ENCODE data around the gene EXT2. TPM values are rescaled to one million over a fixed set of nuclear protein-coding genes. Genes with fewer than 3 reads are reported as not detected.

The EXT2 gene
- total RNA-seq (2014; rRNA removed; shearing (Covaris generic)): 172 and 259 TPM in 2 replicates

DNA sequence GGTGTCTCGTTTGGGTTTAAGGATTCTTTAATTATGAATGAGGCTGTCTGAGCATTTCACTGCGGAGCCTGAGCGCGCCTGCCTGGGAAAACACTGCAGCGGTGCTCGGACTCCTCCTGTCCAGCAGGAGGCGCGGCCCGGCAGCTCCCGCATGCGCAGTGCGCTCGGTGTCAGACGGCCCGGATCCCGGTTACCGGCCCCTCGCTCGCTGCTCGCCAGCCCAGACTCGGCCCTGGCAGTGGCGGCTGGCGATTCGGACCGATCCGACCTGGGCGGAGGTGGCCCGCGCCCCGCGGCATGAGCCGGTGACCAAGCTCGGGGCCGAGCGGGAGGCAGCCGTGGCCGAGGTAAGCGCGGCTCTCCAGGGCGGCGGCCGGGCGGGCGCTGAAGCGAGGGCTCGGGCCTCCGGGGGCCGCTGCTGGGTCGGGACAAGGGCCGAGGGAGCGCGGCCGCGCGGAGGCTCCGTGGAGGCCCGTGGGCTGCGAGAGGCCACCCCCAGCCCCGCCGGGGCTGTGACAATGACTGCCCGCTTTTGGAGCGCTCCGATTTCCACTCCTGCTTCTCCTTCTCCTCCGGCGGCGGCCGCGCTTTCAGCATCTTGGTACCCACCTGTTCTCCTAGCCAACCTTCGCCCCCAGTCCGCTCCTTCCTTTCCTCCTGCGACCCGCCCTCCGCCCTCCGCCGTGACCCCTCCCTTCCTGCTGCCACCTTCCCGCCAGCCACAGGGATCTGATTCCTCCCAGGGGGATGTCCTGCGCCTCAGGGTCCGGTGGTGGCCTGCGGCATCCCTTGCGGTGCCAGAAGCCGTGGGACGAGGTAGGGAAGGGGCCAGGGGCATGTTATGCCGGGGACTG lies at the start of gene EXT2:
EXT2 (plus strand) TSS at position 173 of the 854 bp plus-strand sequence. CDS start 12,035 bp downstream, outside the sequence.
- DNase-seq (ENCODE audit: low read depth): peak; percentile 77

DNA sequence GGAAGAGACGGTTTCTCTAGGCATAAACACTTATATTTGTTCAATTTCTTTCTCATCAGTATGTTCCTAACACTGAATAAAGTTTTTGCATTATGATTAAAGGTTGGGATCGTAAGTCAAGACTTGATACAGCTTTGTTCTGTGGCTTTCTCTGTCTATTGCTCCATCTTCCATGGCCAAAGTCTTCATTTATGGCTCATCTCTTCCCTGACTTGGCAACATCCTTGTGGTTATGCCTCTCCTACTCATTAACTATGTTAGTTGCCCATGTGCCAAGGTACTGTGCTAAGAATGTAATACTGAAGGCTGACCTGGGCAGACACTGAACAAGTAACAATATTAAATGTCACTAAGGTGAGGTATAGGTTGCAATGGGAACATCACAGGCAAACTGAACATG lies 49.3 kb upstream of the EXT2 start:
- DNase-seq (ENCODE audit: low read depth): no peak

DNA sequence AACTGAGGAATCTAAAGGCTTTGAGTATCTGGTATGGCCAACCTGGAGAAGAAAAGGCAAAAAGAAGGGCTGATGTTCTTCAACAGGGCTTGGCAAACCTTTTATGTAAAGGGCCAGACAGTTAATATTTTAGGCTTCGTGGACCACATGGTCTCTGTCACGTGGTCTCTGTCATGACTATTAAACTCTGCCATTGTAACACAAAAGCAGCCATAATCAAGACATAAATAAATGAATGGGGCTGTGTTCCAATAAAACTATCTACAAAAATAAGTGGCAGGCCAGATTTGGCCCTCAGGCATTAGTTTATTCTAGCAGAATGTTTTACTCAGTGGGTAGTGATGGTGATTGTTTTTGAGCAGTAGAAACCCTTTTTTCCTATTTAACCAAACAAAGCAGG lies 48.2 kb upstream of the EXT2 start:
- DNase-seq (ENCODE audit: low read depth): no peak

DNA sequence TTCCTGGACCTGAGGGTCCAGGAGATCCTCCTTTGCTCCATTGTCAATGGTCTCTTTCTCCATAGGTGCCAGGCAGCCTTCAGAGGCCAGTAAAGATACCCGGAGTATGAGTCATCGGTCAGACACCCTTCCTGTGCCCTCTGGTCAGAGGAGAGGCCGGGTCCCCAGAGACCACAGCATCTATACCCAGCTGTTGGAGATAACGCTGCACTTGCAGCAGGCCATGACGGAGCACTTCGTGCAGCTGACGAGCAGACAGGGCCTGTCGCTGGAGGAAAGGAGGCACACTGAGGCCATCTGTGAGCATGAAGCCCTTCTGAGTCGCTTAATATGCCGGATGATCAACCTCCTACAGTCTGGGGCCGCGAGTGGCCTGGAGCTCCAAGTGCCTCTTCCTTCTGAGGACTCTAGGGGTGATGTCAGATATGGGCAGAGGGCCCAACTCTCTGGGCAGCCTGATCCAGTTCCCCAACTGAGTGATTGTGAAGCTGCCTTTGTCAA lies 47.5 kb upstream of the EXT2 start, which contains the start of gene ACCSL:
ACCSL (plus strand) TSS at position 51 of the 501 bp plus-strand sequence; CDS start at position 107, 56 bp downstream.
- peak; percentile 30 for DNase-seq (ENCODE audit: low read depth)

DNA sequence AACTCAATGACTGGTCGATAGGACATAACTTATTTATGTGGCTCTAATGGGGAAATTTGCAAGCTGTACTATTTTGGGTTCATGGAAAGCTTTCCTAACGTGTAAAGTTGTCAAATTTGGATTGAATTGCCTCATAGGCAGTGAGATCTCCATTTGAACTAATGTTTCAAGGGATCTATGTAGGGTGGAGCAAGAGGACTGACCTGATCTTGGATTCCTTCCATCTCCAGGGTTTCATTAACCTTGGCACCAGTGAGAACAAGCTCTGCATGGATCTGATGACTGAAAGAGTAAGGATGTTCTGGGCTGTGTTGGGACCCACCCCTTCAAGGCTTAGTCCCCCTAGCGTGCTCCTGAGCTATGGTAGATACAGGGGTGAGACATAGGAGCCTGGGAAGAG lies 45.6 kb upstream of the EXT2 start:
- no peak for DNase-seq (ENCODE audit: low read depth)

DNA sequence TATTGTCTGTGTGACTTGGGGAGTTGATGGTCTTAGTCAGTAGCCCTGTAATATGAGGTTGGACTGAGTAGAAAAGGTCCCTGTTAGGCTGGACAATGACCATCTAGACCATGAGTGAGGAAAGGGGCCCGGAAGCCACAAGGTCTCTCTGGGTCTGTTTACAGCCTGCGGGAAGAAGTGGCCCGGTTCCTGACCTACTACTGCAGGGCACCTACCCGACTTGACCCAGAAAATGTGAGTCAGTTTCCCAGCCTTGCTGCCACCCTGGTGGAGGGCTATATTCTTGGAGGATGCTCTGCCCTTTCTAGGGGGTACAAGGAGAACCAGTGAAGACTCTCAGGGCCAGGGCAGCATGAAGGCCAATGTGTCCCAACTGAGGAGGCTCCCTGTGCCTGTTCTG lies 44.3 kb upstream of the EXT2 start:
- no peak for DNase-seq (ENCODE audit: low read depth)

DNA sequence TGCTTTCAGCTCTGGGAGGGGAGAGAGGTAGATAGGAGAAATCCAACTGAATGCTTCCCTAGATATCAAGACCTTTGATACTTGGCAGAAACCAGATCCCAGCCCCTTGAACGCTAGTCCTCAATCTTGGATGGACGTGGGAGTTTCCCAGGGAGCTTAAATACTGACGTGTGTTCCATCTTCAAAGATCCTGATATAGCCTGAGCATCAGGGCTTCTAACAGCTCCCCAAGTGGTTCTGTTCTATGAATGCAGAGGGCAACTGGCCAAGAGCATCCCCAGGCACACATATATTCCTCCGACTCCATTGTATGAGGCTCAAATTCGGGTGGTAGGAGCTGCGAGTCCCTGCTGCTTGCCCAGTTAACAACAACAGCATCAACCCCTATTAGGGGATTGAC lies 38.1 kb upstream of the EXT2 start:
- no peak for DNase-seq (ENCODE audit: low read depth)

DNA sequence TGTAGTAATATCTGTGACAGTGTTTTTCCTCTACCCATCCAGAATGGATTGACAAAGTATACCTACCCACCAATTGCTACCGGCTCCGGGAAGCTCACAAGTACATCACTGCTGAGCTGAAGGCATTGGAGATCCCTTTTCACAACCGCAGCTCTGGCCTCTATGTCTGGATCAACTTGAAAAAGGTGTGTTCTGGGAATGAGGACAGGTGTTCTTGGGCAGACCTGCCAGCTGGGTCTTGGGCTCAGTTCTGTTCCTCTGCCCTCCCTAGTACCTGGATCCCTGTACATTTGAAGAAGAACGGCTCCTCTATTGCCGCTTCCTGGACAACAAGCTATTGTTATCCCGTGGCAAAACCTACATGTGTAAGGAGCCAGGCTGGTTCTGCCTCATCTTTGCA lies 37.2 kb upstream of the EXT2 start:
- DNase-seq (ENCODE audit: low read depth): no peak

DNA sequence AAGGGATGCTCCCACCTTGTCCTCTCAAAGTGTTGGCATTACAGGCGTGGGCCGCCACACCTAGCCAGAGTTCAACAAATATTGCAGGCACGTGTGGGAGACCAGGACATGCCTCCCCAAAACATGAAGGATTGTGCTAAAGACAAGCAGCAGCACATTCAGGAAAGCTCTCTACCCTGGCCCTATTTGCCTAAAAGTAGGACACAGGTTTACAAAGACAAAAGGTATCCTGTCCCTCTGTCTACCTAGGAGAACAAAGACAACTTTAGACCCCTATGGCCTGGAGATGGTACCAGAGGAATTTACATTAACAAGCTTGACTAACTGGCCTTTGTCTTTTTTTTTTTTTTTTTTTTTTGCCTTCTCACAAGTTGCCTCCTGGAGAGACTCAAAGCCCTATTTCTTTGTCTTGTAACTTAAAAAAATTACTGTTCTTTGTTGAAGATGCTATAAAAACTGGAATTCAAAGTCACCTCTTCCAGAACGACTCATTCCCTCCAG lies 30.3 kb upstream of the EXT2 start:
- peak; percentile 5 for DNase-seq (ENCODE audit: low read depth)

DNA sequence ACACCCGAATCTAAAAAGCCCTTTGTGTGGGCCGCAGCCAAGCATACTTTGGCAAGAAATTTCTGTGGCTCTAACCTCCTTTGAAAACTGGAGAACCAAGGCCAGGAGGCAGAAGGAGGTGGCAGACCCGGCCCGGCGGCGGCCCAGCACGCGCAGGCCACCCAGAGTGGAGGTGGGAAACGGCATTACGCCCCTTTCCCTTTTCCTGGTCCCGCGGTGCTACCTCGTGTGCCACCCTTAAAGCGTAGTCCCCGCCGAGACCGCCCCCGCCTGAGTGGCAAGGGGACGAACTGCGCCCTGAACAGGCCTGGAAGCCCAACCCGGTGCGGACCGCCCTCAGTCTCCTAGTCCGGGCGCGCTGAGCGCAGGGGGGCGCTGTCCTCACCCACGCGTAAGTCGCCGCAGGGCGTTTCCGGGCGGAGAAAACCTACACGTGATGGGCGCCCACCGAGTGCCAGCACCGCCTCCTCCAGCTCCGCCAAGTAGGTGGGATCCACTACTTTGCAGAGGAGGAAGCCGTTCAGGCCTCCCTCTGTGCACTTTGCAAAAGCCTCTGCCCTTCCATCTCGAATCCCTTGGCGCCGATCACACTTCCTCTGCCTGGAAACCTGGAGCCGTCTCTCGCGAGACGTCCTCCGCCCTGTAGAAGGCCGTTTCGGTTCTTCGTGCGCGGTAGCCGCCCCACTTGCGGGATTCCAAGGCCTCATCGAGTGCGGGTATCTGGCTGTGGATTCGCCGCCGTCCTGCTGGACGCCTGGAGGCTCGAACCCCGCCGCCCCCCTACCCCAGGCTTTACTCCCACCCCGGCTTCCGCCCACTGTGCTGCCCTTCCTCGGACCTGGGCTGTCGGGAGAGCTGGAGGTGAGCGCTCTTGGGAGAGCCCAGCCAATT lies 29.4 kb upstream of the EXT2 start, which contains the start of gene ACCS:
ACCS (plus strand) TSS at position 430 of the 891 bp plus-strand sequence. CDS start 1,358 bp downstream, outside the sequence.
- DNase-seq (ENCODE audit: low read depth): peak; percentile 89

DNA sequence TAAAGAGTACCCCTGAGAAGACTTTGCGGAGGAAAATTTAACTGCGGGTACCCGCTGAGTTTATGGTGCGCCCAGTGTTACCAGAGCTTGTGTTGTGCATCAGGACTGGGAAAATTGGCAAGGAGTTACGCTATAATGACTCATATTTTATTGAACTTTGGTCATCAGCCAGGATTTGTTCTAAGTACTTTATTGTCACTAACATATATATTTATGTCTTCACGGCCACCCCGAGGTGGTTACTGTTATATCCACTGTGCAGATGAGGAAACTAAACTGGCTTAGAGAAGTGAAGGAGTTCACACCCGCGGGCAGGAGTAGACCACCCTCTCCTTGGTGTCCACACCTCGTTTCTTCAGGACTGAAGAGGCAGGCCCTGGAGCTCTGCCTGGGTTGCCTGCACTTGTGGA lies 28.7 kb upstream of the EXT2 start:
- peak; percentile 76 for DNase-seq (ENCODE audit: low read depth)

DNA sequence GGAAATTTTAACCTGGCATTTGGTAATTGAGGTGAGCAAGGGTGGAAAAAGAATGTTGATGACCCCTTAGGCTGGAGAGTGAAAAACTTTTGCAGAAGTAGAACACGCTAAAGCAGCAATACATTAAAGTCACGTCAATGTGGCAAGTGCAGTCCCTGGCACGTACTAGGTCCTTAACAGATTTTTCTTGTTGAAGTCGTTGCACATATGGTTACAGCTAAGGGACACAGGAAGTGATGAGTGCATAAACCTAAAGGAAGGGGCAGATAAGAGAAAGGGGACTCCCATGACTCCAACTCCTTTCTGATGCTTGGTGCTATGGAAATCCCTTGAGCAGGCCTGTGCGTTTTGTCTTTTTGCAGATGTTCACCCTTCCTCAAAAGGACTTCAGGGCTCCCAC lies 28.2 kb upstream of the EXT2 start:
- DNase-seq (ENCODE audit: low read depth): no peak

DNA sequence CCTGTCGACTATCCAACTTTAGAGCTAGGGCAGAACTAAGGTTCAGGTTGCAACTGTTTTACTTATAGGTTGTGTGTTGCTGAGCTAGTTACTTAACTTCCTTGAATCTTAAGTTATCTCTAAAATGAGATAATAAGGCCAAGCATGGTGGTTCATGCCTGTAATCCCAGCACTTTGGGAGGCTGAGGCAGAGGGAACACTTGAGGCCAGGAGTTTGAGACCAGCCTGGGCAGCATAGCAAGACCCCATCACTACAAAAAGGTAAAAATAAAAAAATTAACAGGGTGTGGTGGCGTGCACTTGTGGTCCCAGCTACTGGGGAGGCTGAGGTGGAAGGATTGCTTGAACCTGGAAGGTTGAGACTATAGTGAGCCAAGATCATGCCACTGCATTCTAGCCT lies 27.3 kb upstream of the EXT2 start:
- DNase-seq (ENCODE audit: low read depth): no peak

DNA sequence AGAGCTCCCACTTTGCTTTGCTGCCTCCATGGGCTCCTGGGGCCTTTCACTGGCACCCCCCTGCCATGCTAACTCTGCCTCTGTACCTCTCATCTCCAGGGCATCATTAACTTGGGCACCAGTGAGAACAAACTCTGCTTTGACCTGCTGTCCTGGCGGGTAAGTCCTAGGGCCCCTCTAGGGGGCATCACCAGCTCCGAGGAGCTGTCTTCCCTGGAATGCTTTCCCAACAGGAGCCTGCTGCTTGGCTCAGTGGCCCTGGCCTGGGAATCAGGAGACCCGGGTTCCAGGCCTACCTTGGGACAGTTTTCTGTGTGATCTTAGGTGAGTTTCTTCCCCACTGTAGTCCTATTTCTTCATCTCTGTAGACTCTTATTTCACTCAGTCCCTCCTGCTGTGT lies 24.3 kb upstream of the EXT2 start:
- DNase-seq (ENCODE audit: low read depth): no peak

DNA sequence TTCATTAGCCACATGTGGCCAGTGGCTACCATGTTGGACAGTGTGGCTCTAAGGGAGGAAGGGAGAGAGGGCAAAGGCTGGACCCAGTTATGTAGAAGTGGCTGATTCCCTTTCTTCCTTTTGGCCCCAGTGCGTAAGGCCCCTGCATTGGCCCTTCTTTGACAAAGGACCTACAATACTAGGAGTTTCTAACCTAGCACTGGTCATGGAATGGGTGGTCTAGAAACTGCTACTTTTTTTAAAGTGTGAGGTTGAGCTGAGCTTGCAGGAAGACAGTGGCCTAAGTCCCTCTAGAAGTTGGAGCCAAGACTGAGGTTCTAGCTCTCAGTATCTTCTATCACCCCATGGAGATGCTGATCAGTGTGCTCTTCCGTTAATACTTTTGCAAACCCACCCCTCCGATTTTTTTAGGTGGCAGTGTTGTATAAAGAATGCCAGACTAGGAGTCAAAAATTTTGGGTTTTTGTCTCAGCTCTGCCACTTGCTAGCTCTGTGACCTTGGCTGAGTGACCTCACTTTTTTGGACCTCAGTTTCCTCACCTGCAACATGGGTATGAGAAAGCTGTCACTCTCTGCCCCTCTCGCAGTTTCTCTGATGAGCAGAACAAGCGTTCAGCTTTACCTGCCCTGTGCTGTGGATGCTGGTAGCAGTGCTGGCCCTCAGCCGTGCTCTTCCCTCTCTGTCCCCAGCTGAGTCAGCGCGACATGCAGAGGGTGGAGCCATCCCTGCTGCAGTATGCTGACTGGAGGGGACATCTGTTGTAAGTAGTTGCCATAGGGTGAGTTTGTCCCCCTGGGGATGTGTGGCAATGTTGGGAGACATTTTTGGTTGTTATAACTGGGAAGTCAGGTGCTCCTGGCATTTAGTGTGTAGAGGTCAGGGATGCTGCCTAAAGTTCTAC lies 22.5 kb upstream of the EXT2 start:
- DNase-seq (ENCODE audit: low read depth): no peak

DNA sequence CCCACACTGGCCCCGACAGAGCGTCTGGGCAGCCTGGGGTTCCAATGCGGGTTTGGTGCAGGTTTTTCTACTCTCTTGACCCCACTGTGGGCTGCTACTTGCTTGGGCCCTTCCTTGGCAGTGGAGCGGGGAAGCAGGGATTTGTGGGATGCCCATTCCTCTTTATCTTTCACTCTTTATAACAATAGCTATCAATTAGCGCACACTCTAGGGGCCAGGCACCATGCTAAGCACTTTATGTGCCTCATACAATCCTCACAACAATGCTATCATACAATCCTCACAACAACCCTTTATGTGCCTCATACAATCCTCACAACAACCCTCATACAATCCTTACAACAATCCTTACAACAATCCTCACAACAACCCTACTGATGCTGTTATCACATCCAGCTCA lies 16.7 kb upstream of the EXT2 start:
- DNase-seq (ENCODE audit: low read depth): no peak

DNA sequence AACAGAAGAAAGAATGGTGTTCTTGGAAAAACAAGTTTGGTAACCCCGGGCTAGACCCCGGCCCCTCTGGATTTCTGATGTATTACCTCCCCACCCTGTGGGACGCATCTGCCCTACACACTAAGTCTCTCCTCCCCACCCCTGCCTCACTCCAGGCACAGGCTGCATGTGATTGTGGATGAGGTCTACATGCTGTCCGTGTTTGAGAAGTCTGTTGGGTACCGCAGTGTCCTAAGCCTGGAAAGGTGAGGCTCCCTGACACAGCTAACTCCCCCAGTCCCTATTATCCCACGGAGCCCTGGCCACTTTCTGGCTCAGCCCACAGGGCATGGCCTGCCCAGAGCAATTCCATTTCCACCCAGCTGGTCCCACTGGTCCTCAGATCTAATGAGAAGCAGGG lies 16.1 kb upstream of the EXT2 start:
- DNase-seq (ENCODE audit: low read depth): no peak

DNA sequence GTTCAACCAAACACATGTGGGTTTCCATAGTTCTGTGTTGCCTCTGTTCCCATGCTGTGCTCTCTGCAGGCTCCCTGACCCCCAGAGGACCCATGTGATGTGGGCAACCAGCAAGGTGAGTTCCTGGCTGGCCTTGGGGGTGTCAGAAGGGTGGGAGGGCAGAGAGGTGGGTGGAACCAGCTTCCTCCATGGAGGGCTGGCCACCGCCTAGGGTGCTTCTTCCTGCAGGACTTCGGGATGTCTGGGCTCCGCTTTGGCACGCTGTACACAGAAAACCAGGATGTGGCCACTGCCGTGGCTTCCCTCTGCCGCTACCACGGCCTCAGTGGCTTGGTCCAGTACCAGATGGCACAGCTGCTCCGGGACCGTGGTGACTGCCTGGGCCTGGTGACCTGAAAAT lies 14.5 kb upstream of the EXT2 start:
- no peak for DNase-seq (ENCODE audit: low read depth)

DNA sequence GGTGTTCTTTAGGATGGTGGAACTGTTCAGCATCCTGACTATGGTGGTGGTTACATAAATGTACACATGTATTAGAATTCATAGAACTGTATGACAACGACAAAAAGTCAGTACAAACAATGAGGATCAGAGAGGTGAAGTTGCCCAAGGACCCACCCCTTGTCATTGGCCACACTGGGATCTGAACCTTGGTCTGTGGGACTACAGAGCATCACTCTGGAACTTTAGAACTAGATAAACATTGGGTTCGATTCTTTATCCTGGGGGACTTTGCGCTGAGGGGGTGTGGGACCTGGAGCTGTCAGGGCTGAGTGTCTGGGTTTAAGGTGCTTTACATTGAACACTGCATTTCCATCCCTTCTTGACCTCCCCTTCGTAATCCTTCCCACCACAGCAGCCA lies 12.8 kb upstream of the EXT2 start:
- no peak for DNase-seq (ENCODE audit: low read depth)

DNA sequence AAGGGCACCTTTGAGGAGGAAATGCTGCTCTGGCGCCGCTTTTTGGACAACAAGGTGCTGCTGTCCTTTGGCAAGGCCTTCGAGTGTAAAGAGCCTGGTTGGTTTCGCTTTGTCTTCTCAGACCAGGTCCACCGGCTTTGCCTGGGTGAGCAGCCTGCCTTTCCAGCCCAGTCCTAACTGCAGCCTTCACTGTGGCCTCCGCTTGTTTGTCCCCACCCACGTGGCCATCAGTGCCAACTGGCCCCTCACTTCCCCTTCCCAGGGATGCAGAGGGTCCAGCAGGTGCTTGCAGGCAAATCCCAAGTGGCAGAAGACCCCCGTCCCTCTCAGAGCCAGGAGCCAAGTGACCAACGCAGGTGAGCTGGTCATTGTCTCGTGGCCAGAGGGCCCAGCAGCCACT lies 12.0 kb upstream of the EXT2 start:
- DNase-seq (ENCODE audit: low read depth): no peak

DNA sequence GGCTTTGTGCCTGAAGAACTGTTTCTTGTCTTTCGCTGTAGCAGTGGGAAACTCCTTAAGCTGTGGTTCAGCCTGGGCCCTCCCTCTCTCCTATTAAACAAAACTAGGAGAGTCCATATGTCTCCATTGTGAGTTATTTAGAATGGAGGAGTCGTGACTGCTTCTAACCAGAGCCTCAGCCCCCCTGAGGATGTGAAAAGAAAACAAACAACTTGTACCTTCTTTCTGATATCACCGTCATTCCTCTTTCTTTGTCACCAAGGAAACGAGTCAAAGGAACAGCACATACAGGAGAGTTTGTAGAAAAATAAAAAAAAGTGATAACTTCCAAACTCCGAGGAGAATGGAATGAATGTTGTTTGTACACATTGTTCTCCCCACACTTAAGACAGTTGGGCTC lies 11.6 kb upstream of the EXT2 start:
- DNase-seq (ENCODE audit: low read depth): no peak

All from M059J (cell line).